Neural cell (in vitro differentiated cells): ENCODE measurements around the gene IFNL4. TPM values are rescaled to one million over a fixed set of nuclear protein-coding genes. Genes with fewer than 3 reads are reported as not detected.

Source experiments
- H2AFZ ChIP-seq: fragments of 200-600, 300-800 bp; sonication (generic), shearing (Covaris generic); 2 replicates; pipeline ENCODE4 v1.6.0; 2014; ENCODE audit warnings: low read depth, mild to moderate bottlenecking, antibody characterized with exemption, low read length, moderate library complexity
- H3F3A ChIP-seq: fragments of 200-600 bp; shearing (Covaris generic); 2 replicates; pipeline ENCODE4 v1.6.1; 2016; ENCODE audit warnings: mild to moderate bottlenecking, moderate library complexity, mixed read lengths, antibody characterized with exemption, low read length; ENCODE audit not compliant: insufficient read depth, poor library complexity, severe bottlenecking
- H3K27ac ChIP-seq: fragments of 200-600, 300-800 bp; sonication (generic), shearing (Covaris generic); 2 replicates; pipeline ENCODE4 v1.5.1; 2014; ENCODE audit warnings: mild to moderate bottlenecking, low read length, moderate library complexity
- H3K27me3 ChIP-seq: fragments of 300-800, 200-600 bp; sonication (generic), shearing (Covaris generic); 2 replicates; pipeline ENCODE4 v1.6.0; 2014; ENCODE audit warnings: mild to moderate bottlenecking, low read depth, low read length, moderate library complexity; ENCODE audit not compliant: insufficient read depth
- H3K36me3 ChIP-seq: fragments of 300-800, 200-600 bp; sonication (generic), shearing (Covaris generic); 2 replicates; pipeline ENCODE4 v1.5.1; 2014; ENCODE audit warnings: mild to moderate bottlenecking, antibody characterized with exemption, low read length, moderate library complexity; ENCODE audit not compliant: insufficient read depth
- H3K4me2 ChIP-seq: fragments of 300-800, 200-600 bp; sonication (generic), shearing (Covaris generic); 2 replicates; pipeline ENCODE4 v1.6.0; 2014; ENCODE audit warnings: mild to moderate bottlenecking, low read length
- H3K4me3 ChIP-seq: fragments of 300-800, 200-600 bp; sonication (generic), shearing (Covaris generic); 2 replicates; pipeline ENCODE4 v1.5.1; 2014; ENCODE audit warnings: mild to moderate bottlenecking, low read length, moderate library complexity
- H3K79me2 ChIP-seq: fragments of 200-600 bp; shearing (Covaris generic); replicated peaks from 2 replicates; pipeline ENCODE4 v1.6.0; 2014; ENCODE audit warnings: mild to moderate bottlenecking, low read length, moderate library complexity; ENCODE audit not compliant: insufficient read depth
- H3K9ac ChIP-seq: fragments of 300-800, 200-600 bp; sonication (generic), shearing (Covaris generic); 2 replicates; pipeline ENCODE4 v1.6.1; 2016; ENCODE audit warnings: mild to moderate bottlenecking, low read length, mixed read lengths
- H3K9me2 ChIP-seq: fragments of 200-600 bp; shearing (Covaris generic); 2 replicates; pipeline ENCODE4 v1.6.1; 2016; ENCODE audit warnings: mild to moderate bottlenecking, low read length, mixed read lengths; ENCODE audit not compliant: insufficient read depth
- H3K9me3 ChIP-seq: fragments of 200-600, 300-800 bp; sonication (generic), shearing (Covaris generic); 2 replicates; pipeline ENCODE4 v1.6.1; 2016; ENCODE audit warnings: mild to moderate bottlenecking, mixed run types, low read length, moderate library complexity, mixed read lengths
- H4K20me1 ChIP-seq: fragments of 200-600 bp; shearing (Covaris generic); 2 replicates; pipeline ENCODE4 v1.6.1; 2016; ENCODE audit warnings: mild to moderate bottlenecking, mixed run types; ENCODE audit not compliant: insufficient read depth
- EP300 ChIP-seq: fragments of 450-650 bp; conservative IDR thresholded peaks from 2 replicates; pipeline ENCODE4 v1.6.1; 2014; ENCODE audit warnings: antibody characterized with exemption, mild to moderate bottlenecking, moderate library complexity; ENCODE audit not compliant: poor library complexity, severe bottlenecking
- EZH2 ChIP-seq: fragments of 200-600, 300-800 bp; shearing (Covaris generic), sonication (generic); IDR thresholded peaks from 2 replicates; pipeline ENCODE4 v1.6.1; 2014; ENCODE audit warnings: antibody characterized with exemption, low read length, borderline replicate concordance, mild to moderate bottlenecking; ENCODE audit not compliant: insufficient read depth, poor library complexity, severe bottlenecking
- MXI1 ChIP-seq: fragments of 450-650 bp; conservative IDR thresholded peaks from 2 replicates; pipeline ENCODE4 v1.6.1; 2014; ENCODE audit warnings: antibody characterized with exemption, mild to moderate bottlenecking; ENCODE audit not compliant: poor library complexity, severe bottlenecking
- POLR2AphosphoS5 ChIP-seq: IDR thresholded peaks from 2 replicates; pipeline ENCODE4 v1.6.1; 2012
- RAD21 ChIP-seq: fragments of 450-650 bp; conservative IDR thresholded peaks from 2 replicates; pipeline ENCODE4 v1.6.1; 2014; ENCODE audit warnings: antibody characterized with exemption, mild to moderate bottlenecking, moderate library complexity
- SMC3 ChIP-seq: fragments of 450-650 bp; conservative IDR thresholded peaks from 2 replicates; pipeline ENCODE4 v1.6.1; 2014; ENCODE audit warnings: antibody characterized with exemption, mild to moderate bottlenecking, moderate library complexity; ENCODE audit not compliant: poor library complexity
- TAF1 ChIP-seq: IDR thresholded peaks from 2 replicates; pipeline ENCODE4 v1.6.1; 2012; ENCODE audit warnings: low read depth
- polyA plus RNA-seq: library from polyadenylated mRNA; depleted of rRNA; stranded (reverse); fragments of >200 nt; gene quantifications from 2 replicates; pipeline ENCODE4 v1.2.3, GENCODE V29; 2014
- TF ChIP-seq, protein P1 (sequence below): fragments of 450-650 bp; IDR thresholded peaks from 2 replicates; pipeline ENCODE4 v1.5.1; 2014; ENCODE audit warnings: antibody characterized with exemption, mild to moderate bottlenecking, moderate library complexity; ENCODE audit not compliant: poor library complexity, severe bottlenecking
- TF ChIP-seq, protein P2 (sequence below): IDR thresholded peaks from 2 replicates; pipeline ENCODE4 v1.6.1; 2012; ENCODE audit warnings: borderline replicate concordance

The IFNL4 gene
- polyA plus RNA-seq, 1 donor from 2014 or later = not detected

DNA sequence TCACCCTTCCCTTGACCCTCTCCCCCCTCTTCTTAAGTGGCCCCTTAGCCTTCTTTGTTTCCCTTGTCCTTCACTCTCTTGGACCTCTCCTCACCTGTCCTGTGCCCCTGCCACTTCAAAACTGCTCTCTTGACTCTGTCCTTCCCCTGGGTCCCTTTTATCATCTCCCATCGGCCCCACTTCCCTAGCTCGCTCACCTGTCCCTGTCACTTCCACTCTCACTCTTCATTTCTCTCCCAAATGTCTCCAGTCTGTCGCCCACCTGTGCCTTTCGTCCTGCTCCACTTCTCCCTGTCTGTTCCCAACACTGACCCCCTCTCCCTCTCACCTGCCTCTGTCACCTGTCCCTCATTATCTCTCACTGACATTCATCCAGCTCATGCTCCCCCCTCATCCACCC is 48.2 kb upstream of the IFNL4 start:
- no peak overlapping the region for H3K4me2 ChIP-seq
- H3K27ac ChIP-seq = no peak overlapping the region
- H2AFZ ChIP-seq = no peak overlapping the region
- H3K9me3 ChIP-seq = no peaks in the 10 kb centered on the region
- TF ChIP-seq, protein P1, sequence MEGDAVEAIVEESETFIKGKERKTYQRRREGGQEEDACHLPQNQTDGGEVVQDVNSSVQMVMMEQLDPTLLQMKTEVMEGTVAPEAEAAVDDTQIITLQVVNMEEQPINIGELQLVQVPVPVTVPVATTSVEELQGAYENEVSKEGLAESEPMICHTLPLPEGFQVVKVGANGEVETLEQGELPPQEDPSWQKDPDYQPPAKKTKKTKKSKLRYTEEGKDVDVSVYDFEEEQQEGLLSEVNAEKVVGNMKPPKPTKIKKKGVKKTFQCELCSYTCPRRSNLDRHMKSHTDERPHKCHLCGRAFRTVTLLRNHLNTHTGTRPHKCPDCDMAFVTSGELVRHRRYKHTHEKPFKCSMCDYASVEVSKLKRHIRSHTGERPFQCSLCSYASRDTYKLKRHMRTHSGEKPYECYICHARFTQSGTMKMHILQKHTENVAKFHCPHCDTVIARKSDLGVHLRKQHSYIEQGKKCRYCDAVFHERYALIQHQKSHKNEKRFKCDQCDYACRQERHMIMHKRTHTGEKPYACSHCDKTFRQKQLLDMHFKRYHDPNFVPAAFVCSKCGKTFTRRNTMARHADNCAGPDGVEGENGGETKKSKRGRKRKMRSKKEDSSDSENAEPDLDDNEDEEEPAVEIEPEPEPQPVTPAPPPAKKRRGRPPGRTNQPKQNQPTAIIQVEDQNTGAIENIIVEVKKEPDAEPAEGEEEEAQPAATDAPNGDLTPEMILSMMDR = no peak
- no peak for TF ChIP-seq EZH2
- no peak for TF ChIP-seq EP300
- TF ChIP-seq SMC3 = no peak
- no peak for TF ChIP-seq MXI1
- no peak for TF ChIP-seq POLR2AphosphoS5
- TF ChIP-seq RAD21 = no peak
- no peak for TF ChIP-seq TAF1
- TF ChIP-seq, protein P2, sequence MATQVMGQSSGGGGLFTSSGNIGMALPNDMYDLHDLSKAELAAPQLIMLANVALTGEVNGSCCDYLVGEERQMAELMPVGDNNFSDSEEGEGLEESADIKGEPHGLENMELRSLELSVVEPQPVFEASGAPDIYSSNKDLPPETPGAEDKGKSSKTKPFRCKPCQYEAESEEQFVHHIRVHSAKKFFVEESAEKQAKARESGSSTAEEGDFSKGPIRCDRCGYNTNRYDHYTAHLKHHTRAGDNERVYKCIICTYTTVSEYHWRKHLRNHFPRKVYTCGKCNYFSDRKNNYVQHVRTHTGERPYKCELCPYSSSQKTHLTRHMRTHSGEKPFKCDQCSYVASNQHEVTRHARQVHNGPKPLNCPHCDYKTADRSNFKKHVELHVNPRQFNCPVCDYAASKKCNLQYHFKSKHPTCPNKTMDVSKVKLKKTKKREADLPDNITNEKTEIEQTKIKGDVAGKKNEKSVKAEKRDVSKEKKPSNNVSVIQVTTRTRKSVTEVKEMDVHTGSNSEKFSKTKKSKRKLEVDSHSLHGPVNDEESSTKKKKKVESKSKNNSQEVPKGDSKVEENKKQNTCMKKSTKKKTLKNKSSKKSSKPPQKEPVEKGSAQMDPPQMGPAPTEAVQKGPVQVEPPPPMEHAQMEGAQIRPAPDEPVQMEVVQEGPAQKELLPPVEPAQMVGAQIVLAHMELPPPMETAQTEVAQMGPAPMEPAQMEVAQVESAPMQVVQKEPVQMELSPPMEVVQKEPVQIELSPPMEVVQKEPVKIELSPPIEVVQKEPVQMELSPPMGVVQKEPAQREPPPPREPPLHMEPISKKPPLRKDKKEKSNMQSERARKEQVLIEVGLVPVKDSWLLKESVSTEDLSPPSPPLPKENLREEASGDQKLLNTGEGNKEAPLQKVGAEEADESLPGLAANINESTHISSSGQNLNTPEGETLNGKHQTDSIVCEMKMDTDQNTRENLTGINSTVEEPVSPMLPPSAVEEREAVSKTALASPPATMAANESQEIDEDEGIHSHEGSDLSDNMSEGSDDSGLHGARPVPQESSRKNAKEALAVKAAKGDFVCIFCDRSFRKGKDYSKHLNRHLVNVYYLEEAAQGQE = no peak
- H3K27me3 ChIP-seq = peaks cover 4% of the 10 kb centered on the region
- H3K36me3 ChIP-seq = no peaks in the 10 kb centered on the region
- H3K4me3 ChIP-seq = no peak overlapping the region
- H3F3A ChIP-seq = no peaks in the 10 kb centered on the region
- H3K79me2 ChIP-seq = no peaks in the 10 kb centered on the region
- H3K9me2 ChIP-seq = no peaks in the 10 kb centered on the region
- no peaks in the 10 kb centered on the region for H4K20me1 ChIP-seq
- H3K9ac ChIP-seq = no peak overlapping the region

DNA sequence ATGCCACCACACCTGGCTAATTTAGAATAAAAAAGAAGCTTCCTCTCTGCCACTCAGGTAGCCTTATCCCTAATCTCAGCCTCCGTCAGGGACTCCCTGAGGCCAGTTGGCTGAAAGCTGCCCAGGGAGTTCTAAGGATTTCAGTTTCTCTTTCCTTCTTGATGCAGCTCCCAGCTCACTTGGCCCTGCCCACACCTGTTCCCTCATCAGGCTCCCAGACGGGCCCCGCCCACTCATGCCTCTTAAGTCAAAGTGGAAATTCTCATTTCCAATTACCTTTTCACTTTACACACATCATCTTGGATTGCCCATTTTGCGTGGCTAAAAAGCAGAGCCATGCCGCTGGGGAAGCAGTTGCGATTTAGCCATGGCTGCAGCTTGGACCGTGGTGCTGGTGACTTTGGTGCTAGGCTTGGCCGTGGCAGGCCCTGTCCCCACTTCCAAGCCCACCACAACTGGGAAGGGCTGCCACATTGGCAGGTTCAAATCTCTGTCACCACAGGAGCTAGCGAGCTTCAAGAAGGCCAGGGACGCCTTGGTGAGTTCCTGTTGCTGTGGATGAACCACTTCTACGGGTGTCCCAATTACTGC is 47.5 kb upstream of the IFNL4 start, which contains the start of gene IFNL1:
TSS of gene IFNL1 (plus strand) at position 353 of the 591 bp plus-strand sequence. CDS start at position 368, 15 bp downstream.
- Histone ChIP-seq H3K4me2 (no peak within 1 kb of the TSS), H3K27me3 (peaks cover 4% of the 10 kb centered on the region), H3K9me2 (no peaks in the 10 kb centered on the region), H2AFZ (no peak within 1 kb of the TSS), H3K36me3 (no peaks in the 10 kb centered on the region), H3K9me3 (no peaks in the 10 kb centered on the region), H3K4me3 (no peak within 1 kb of the TSS), H3K79me2 (no peaks in the 10 kb centered on the region), H4K20me1 (no peaks in the 10 kb centered on the region), H3K9ac (no peak within 1 kb of the TSS), H3K27ac (no peak within 1 kb of the TSS), H3F3A (no peaks in the 10 kb centered on the region)
- TF ChIP-seq, protein P2 = no peak
- TF ChIP-seq SMC3 (no peak), MXI1 (no peak), EP300 (no peak), RAD21 (no peak), EZH2 (no peak), POLR2AphosphoS5 (no peak), TAF1 (no peak)
- TF ChIP-seq, protein P1 = no peak
